Memory B cell (primary cell): Measurements from ENCODE around the gene PAX5.

Source experiments
- ATAC-seq: fragments of 150-1000 bp; cut with Tn5 transposase; 2 replicates; pipeline ENCODE4 v1.10.0; 2021; ENCODE audit warnings: low read depth, mild to moderate bottlenecking, moderate library complexity
- DNase-seq, 2 donors: peaks; one replicate each; pipeline ENCODE4 v3.0.0; 2022; ENCODE audit warnings: low spot score in 2 of 2
- H3K27ac Mint-ChIP-seq: one replicate; pipeline ENCODE4 v1.8.0; 2022; ENCODE audit warnings: mild to moderate bottlenecking, moderate library complexity, mixed read lengths
- H3K27me3 Mint-ChIP-seq: one replicate; pipeline ENCODE4 v1.8.0; 2022; ENCODE audit warnings: mixed read lengths
- H3K36me3 Mint-ChIP-seq: one replicate; pipeline ENCODE4 v1.8.0; 2022; ENCODE audit warnings: mild to moderate bottlenecking, mixed read lengths
- H3K4me1 Mint-ChIP-seq: one replicate; pipeline ENCODE4 v1.8.0; 2022; ENCODE audit warnings: mixed read lengths
- H3K4me3 Mint-ChIP-seq: one replicate; pipeline ENCODE4 v1.8.0; 2022; ENCODE audit warnings: mild to moderate bottlenecking, moderate library complexity, mixed read lengths
- H3K9me3 Mint-ChIP-seq: one replicate; pipeline ENCODE4 v1.8.0; 2022; ENCODE audit warnings: mixed read lengths

PAX5 gene

GRCh38 chr9:36893184-36893583, 140.9 kb downstream of the PAX5 start:
- Mint-ChIP-seq H3K36me3 (peaks cover 18% of the 10 kb centered on the region), H3K4me1 (peaks cover 34% of the 10 kb centered on the region), H3K27ac (peak overlapping the region; percentile 75), H3K9me3 (no peaks in the 10 kb centered on the region), H3K27me3 (no peaks in the 10 kb centered on the region), H3K4me3 (no peak overlapping the region)
- ATAC-seq, result no peak
- DNase-seq, result no peak

- Mint-ChIP-seq H3K36me3 (peaks cover 16% of the 10 kb centered on the region), H3K4me3 (no peak overlapping the region), H3K27me3 (no peaks in the 10 kb centered on the region), H3K9me3 (no peaks in the 10 kb centered on the region), H3K4me1 (peaks cover 39% of the 10 kb centered on the region), H3K27ac (peak overlapping the region; percentile 68)
- ATAC-seq, result no peak
- DNase-seq, result no peak
Observed at GRCh38 chr9:36892279-36892678, 141.8 kb downstream of the PAX5 start.

- H3K27ac Mint-ChIP-seq, result peak overlapping the region; percentile 68
- no peak for DNase-seq
Observed at GRCh38 chr9:36891341-36891811, 142.7 kb downstream of the PAX5 start.

GRCh38 chr9:36889844-36890243, 144.2 kb downstream of the PAX5 start:
- H3K4me1 Mint-ChIP-seq, result peaks cover 39% of the 10 kb centered on the region

More at GRCh38 chr9:36891341-36891811, 142.7 kb downstream of the PAX5 start:
- no peaks in the 10 kb centered on the region for H3K9me3 Mint-ChIP-seq
- H3K36me3 Mint-ChIP-seq, result peaks cover 14% of the 10 kb centered on the region
- H3K4me1 Mint-ChIP-seq, result peaks cover 38% of the 10 kb centered on the region
- ATAC-seq, result no peak
- H3K27me3 Mint-ChIP-seq, result no peaks in the 10 kb centered on the region
- H3K4me3 Mint-ChIP-seq, result no peak overlapping the region

GRCh38 chr9:36888551-36888950, 145.5 kb downstream of the PAX5 start:
- no peaks in the 10 kb centered on the region for H3K27me3 Mint-ChIP-seq
- no peak for DNase-seq
- peaks cover 14% of the 10 kb centered on the region for H3K36me3 Mint-ChIP-seq
- no peaks in the 10 kb centered on the region for H3K9me3 Mint-ChIP-seq
- ATAC-seq, result no peak
- no peak overlapping the region for H3K4me3 Mint-ChIP-seq
- H3K27ac Mint-ChIP-seq, result peak overlapping the region; percentile 87
- peaks cover 44% of the 10 kb centered on the region for H3K4me1 Mint-ChIP-seq

More at GRCh38 chr9:36889844-36890243, 144.2 kb downstream of the PAX5 start:
- Mint-ChIP-seq H3K9me3 (no peaks in the 10 kb centered on the region), H3K4me3 (no peak overlapping the region), H3K27me3 (no peaks in the 10 kb centered on the region), H3K36me3 (peaks cover 14% of the 10 kb centered on the region), H3K27ac (peak overlapping the region; percentile 87)
- ATAC-seq (no peak), DNase-seq (no peak)

- no peak overlapping the region for H3K4me3 Mint-ChIP-seq
- ATAC-seq (no peak), DNase-seq (no peak)
- H3K9me3 Mint-ChIP-seq, result no peaks in the 10 kb centered on the region
- peaks cover 22% of the 10 kb centered on the region for H3K36me3 Mint-ChIP-seq
- peaks cover 42% of the 10 kb centered on the region for H3K4me1 Mint-ChIP-seq
- H3K27ac Mint-ChIP-seq, result no peak overlapping the region
- H3K27me3 Mint-ChIP-seq, result no peaks in the 10 kb centered on the region
Observed at GRCh38 chr9:36884721-36885120, 149.3 kb downstream of the PAX5 start.

GRCh38 chr9:36882594-36882993, 151.5 kb downstream of the PAX5 start:
- peaks cover 42% of the 10 kb centered on the region for H3K4me1 Mint-ChIP-seq
- no peak for ATAC-seq
- H3K36me3 Mint-ChIP-seq, result peaks cover 27% of the 10 kb centered on the region
- H3K27ac Mint-ChIP-seq, result peak overlapping the region; percentile 83
- no peak for DNase-seq
- H3K27me3 Mint-ChIP-seq, result no peaks in the 10 kb centered on the region
- no peaks in the 10 kb centered on the region for H3K9me3 Mint-ChIP-seq
- no peak overlapping the region for H3K4me3 Mint-ChIP-seq

GRCh38 chr9:36881743-36882441, 152.2 kb downstream of the PAX5 start:
- H3K36me3 Mint-ChIP-seq, result peaks cover 31% of the 10 kb centered on the region

GRCh38 chr9:36881316-36881715, 152.8 kb downstream of the PAX5 start:
- no peak overlapping the region for H3K4me3 Mint-ChIP-seq
- H3K27me3 Mint-ChIP-seq, result no peaks in the 10 kb centered on the region
- peaks cover 30% of the 10 kb centered on the region for H3K36me3 Mint-ChIP-seq
- H3K27ac Mint-ChIP-seq, result no peak overlapping the region
- no peaks in the 10 kb centered on the region for H3K9me3 Mint-ChIP-seq
- ATAC-seq (no peak), DNase-seq (no peak)
- peaks cover 46% of the 10 kb centered on the region for H3K4me1 Mint-ChIP-seq

More at GRCh38 chr9:36881743-36882441, 152.2 kb downstream of the PAX5 start:
- Mint-ChIP-seq H3K27me3 (no peaks in the 10 kb centered on the region), H3K4me1 (peaks cover 49% of the 10 kb centered on the region), H3K4me3 (no peak overlapping the region), H3K27ac (peak overlapping the region; percentile 83), H3K9me3 (no peaks in the 10 kb centered on the region)
- DNase-seq (no peak), ATAC-seq (no peak)

GRCh38 chr9:36880075-36880474, 154.0 kb downstream of the PAX5 start:
- DNase-seq (no peak), ATAC-seq (no peak)
- no peaks in the 10 kb centered on the region for H3K9me3 Mint-ChIP-seq
- no peak overlapping the region for H3K27ac Mint-ChIP-seq
- peaks cover 59% of the 10 kb centered on the region for H3K4me1 Mint-ChIP-seq
- peaks cover 42% of the 10 kb centered on the region for H3K36me3 Mint-ChIP-seq
- no peaks in the 10 kb centered on the region for H3K27me3 Mint-ChIP-seq
- no peak overlapping the region for H3K4me3 Mint-ChIP-seq

GRCh38 chr9:36878986-36879982, 154.8 kb downstream of the PAX5 start:
- Mint-ChIP-seq H3K27ac (peak overlapping the region; percentile 87), H3K9me3 (no peaks in the 10 kb centered on the region)
- no peak for DNase-seq

GRCh38 chr9:36877239-36877638, 156.8 kb downstream of the PAX5 start:
- H3K36me3 Mint-ChIP-seq, result peaks cover 43% of the 10 kb centered on the region
- DNase-seq, result no peak
- peak overlapping the region; percentile 87 for H3K27ac Mint-ChIP-seq
- H3K4me1 Mint-ChIP-seq, result peaks cover 68% of the 10 kb centered on the region
- peak; percentile 53 for ATAC-seq
- H3K9me3 Mint-ChIP-seq, result no peaks in the 10 kb centered on the region
- H3K4me3 Mint-ChIP-seq, result peak overlapping the region; percentile 52
- no peaks in the 10 kb centered on the region for H3K27me3 Mint-ChIP-seq

More at GRCh38 chr9:36878986-36879982, 154.8 kb downstream of the PAX5 start:
- peak; percentile 20 for ATAC-seq
- peak overlapping the region; percentile 31 for H3K4me3 Mint-ChIP-seq
- H3K27me3 Mint-ChIP-seq, result no peaks in the 10 kb centered on the region
- peaks cover 57% of the 10 kb centered on the region for H3K4me1 Mint-ChIP-seq
- H3K36me3 Mint-ChIP-seq, result peaks cover 44% of the 10 kb centered on the region

GRCh38 chr9:36876056-36876455, 158.0 kb downstream of the PAX5 start:
- peak overlapping the region; percentile 87 for H3K27ac Mint-ChIP-seq
- H3K36me3 Mint-ChIP-seq, result peaks cover 42% of the 10 kb centered on the region
- H3K4me3 Mint-ChIP-seq, result no peak overlapping the region

GRCh38 chr9:36874921-36875320, 159.1 kb downstream of the PAX5 start:
- ATAC-seq (no peak), DNase-seq (no peak)
- Mint-ChIP-seq H3K27me3 (no peaks in the 10 kb centered on the region), H3K4me3 (no peak overlapping the region), H3K27ac (peak overlapping the region; percentile 87), H3K9me3 (no peaks in the 10 kb centered on the region), H3K36me3 (peaks cover 41% of the 10 kb centered on the region), H3K4me1 (peaks cover 58% of the 10 kb centered on the region)

More at GRCh38 chr9:36876056-36876455, 158.0 kb downstream of the PAX5 start:
- Mint-ChIP-seq H3K27me3 (no peaks in the 10 kb centered on the region), H3K4me1 (peaks cover 64% of the 10 kb centered on the region), H3K9me3 (no peaks in the 10 kb centered on the region)
- ATAC-seq (no peak), DNase-seq (no peak)
